PC-3 (cell line): Measurements from ENCODE around the gene TCF7L1. TPM values are rescaled to one million over a fixed set of nuclear protein-coding genes. Genes with fewer than 3 reads are reported as not detected.

Source experiments
- ATAC-seq: fragments of 200-7000 bp; cut with Tn5 transposase; 2 replicates; pipeline ENCODE4 v1.9.1; 2020; ENCODE audit warnings: mild to moderate bottlenecking, moderate library complexity
- BruUV-seq: library from RNA; stranded (reverse); fragments of 400-500 nt; replicated peaks from 2 replicates; lab custom pipeline; 2021; lab: Mats Ljungman, UMichigan
- CTCF ChIA-PET: fragments of 300-600 bp; sonication (Branson Sonifier 250); formaldehyde crosslinking; loops from one replicate; lab custom pipeline; 2022; ENCODE audit warnings: antibody characterized with exemption; lab: Charles Lee
- POLR2A ChIA-PET: fragments of 300-600 bp; sonication (Branson Sonifier 250); formaldehyde crosslinking; loops from one replicate; lab custom pipeline; 2022; ENCODE audit warnings: antibody characterized with exemption; ENCODE audit not compliant: unreplicated experiment; lab: Charles Lee
- DNase-seq: peaks from one replicate; pipeline ENCODE4 v3.0.0-alpha.2; 2015
- H2AFZ ChIP-seq: fragments of 300-600 bp; sonication (generic); 2 replicates; pipeline ENCODE4 v1.6.0; 2016; ENCODE audit warnings: antibody characterized with exemption, low read length
- H3F3A ChIP-seq: fragments of 300-600 bp; sonication (generic); one replicate; pipeline ENCODE4 v1.6.0; 2017; ENCODE audit warnings: antibody characterized with exemption, low read length, control low read depth, mild to moderate bottlenecking; ENCODE audit not compliant: unreplicated experiment
- H3K27ac ChIP-seq: fragments of 300-600 bp; sonication (generic); 2 replicates; pipeline ENCODE4 v1.5.1; 2016; ENCODE audit warnings: mild to moderate bottlenecking, low read length
- H3K27me3 ChIP-seq: fragments of 300-600 bp; sonication (generic); 2 replicates; pipeline ENCODE4 v1.6.1; 2016; ENCODE audit warnings: low read length, mixed read lengths
- H3K36me3 ChIP-seq: fragments of 300-600 bp; sonication (generic); 2 replicates; pipeline ENCODE4 v1.6.1; 2016; ENCODE audit warnings: low read depth, mixed run types, low read length, mixed read lengths
- H3K4me1 ChIP-seq: fragments of 300-600 bp; sonication (generic); 2 replicates; pipeline ENCODE4 v1.5.1; 2016; ENCODE audit warnings: low read length; ENCODE audit not compliant: insufficient read depth
- H3K4me2 ChIP-seq: fragments of 300-600 bp; sonication (generic); 2 replicates; pipeline ENCODE4 v1.6.0; 2016; ENCODE audit warnings: low read length
- H3K4me3 ChIP-seq: fragments of 300-600 bp; sonication (generic); 2 replicates; pipeline ENCODE4 v1.5.1; 2016; ENCODE audit warnings: mild to moderate bottlenecking, low read length, mixed read lengths
- H3K79me2 ChIP-seq: fragments of 300-600 bp; sonication (generic); 2 replicates; pipeline ENCODE4 v1.6.1; 2017; ENCODE audit warnings: low read length, mixed read lengths
- H3K9ac ChIP-seq: fragments of 300-600 bp; sonication (generic); 2 replicates; pipeline ENCODE4 v1.6.0; 2016; ENCODE audit warnings: mild to moderate bottlenecking, low read length
- H3K9me2 ChIP-seq: fragments of 300-600 bp; sonication (generic); replicated peaks from 2 replicates; pipeline ENCODE4 v1.6.1; 2016; ENCODE audit warnings: mixed run types, low read length, mixed read lengths
- H3K9me3 ChIP-seq: fragments of 300-600 bp; sonication (generic); 2 replicates; pipeline ENCODE4 v1.6.1; 2016; ENCODE audit warnings: low read length, mixed read lengths
- H4K20me1 ChIP-seq: fragments of 300-600 bp; sonication (generic); 2 replicates; pipeline ENCODE4 v1.6.1; 2016; ENCODE audit warnings: low read length, mixed read lengths
- EZH2 ChIP-seq: fragments of 300-600 bp; sonication (generic); IDR thresholded peaks from one replicate; pipeline ENCODE4 v1.6.1; 2017; ENCODE audit warnings: antibody characterized with exemption, mild to moderate bottlenecking, low read length; ENCODE audit not compliant: unreplicated experiment
- EZH2phosphoT487 ChIP-seq: fragments of 300-600 bp; sonication (generic); IDR thresholded peaks from 2 replicates; pipeline ENCODE4 v1.6.1; 2018; ENCODE audit warnings: mild to moderate bottlenecking, antibody characterized with exemption, low read length, borderline replicate concordance
- intact Hi-C: fragments of 100-400 bp; cut with micrococcal nuclease; formaldehyde crosslinking; loops from 2 replicates; pipeline ENCODE4 v1.9.0; 2023
- total RNA-seq: library from RNA; depleted of rRNA; stranded (reverse); fragments of >200 nt; gene quantifications from 2 replicates; pipeline ENCODE4 v1.2.3, GENCODE V29; 2014
- TF ChIP-seq, protein P1 (sequence below): fragments of 300-600 bp; sonication (generic); conservative IDR thresholded peaks from 2 replicates; pipeline ENCODE4 v1.5.1; 2017; ENCODE audit warnings: antibody characterized with exemption, low read depth, mild to moderate bottlenecking, low read length

Gene TCF7L1
- total RNA-seq, 1 experiment from 2014 or later: 1.8 TPM

GRCh38 chr2:85334928-85335327, 201.7 kb downstream of the TCF7L1 start:
- no peak for DNase-seq
- no peaks in the 10 kb centered on the region for H3K79me2 ChIP-seq
- H3K27ac ChIP-seq: no peak overlapping the region
- H3K9me2 ChIP-seq: no peaks in the 10 kb centered on the region
- no peaks in the 10 kb centered on the region for H3K9me3 ChIP-seq
- ChIA-PET POLR2A (no interaction called here), CTCF (no interaction called here)
- no peak overlapping the region for H3K4me3 ChIP-seq
- no peaks in the 10 kb centered on the region for H4K20me1 ChIP-seq
- H3K9ac ChIP-seq: no peak overlapping the region
- intact Hi-C loops: no loop called here
- no peaks in the 10 kb centered on the region for H3K27me3 ChIP-seq
- BruUV-seq: no TSS peak
- H3K4me1 ChIP-seq: no peaks in the 10 kb centered on the region
- no peaks in the 10 kb centered on the region for H3K36me3 ChIP-seq
- no peak overlapping the region for H2AFZ ChIP-seq
- ATAC-seq: no peak
- no peaks in the 10 kb centered on the region for H3F3A ChIP-seq
- TF ChIP-seq, protein P1, sequence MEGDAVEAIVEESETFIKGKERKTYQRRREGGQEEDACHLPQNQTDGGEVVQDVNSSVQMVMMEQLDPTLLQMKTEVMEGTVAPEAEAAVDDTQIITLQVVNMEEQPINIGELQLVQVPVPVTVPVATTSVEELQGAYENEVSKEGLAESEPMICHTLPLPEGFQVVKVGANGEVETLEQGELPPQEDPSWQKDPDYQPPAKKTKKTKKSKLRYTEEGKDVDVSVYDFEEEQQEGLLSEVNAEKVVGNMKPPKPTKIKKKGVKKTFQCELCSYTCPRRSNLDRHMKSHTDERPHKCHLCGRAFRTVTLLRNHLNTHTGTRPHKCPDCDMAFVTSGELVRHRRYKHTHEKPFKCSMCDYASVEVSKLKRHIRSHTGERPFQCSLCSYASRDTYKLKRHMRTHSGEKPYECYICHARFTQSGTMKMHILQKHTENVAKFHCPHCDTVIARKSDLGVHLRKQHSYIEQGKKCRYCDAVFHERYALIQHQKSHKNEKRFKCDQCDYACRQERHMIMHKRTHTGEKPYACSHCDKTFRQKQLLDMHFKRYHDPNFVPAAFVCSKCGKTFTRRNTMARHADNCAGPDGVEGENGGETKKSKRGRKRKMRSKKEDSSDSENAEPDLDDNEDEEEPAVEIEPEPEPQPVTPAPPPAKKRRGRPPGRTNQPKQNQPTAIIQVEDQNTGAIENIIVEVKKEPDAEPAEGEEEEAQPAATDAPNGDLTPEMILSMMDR: no peak
- no peak for TF ChIP-seq EZH2
- H3K4me2 ChIP-seq: no peak overlapping the region

DNA sequence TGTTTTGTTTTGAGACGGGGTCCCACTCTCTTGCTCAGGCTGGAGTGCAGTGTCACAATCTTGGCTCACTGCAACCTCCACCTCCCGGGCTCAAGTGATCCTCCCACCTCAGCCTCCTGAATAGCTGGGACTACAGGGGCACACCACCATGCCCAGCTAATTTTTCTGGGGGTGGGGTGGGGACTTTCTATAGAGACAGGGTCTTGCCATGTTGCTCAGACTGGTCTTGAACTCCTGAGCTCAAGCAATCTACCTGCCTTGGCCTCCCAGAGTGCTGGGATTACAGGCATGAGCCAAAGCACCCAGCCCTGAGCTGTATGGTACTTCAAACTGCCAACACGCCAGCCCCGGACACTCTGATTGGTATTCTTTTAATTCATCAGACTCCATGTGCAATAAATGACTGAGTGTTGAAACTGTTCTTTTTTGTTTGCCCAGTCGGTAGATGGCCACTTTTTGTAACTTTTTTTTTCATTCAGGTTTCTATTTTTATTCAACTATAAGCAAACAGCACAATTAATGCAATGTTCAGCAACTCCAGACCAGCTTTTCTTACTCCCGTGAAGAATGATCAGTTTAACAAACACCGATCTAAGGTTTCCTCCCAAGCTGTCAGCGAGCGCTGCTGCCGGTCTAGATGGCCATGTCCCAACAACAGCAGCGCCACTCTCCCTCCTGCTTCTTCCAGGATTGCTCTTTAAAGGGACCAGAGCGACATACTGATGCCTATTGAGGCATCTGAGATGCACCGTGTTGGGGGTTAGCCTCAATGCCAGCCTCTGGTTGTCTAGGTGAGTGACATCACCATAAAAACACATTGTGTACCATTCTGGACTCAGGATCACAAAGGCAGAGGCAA, 207.1 kb downstream of the TCF7L1 start:
- no peaks in the 10 kb centered on the region for H3F3A ChIP-seq
- intact Hi-C loops: no loop called here
- H2AFZ ChIP-seq: no peak overlapping the region
- TF ChIP-seq EZH2phosphoT487 (no peak), EZH2 (no peak)
- TF ChIP-seq, protein P1: no peak
- no peaks in the 10 kb centered on the region; the same call in 1 of the 2 replicates for H3K4me1 ChIP-seq
- H3K4me2 ChIP-seq: peak overlapping the region; percentile 55
- H3K36me3 ChIP-seq: peaks cover 4% of the 10 kb centered on the region
- no peak overlapping the region for H3K27ac ChIP-seq
- no peaks in the 10 kb centered on the region for H4K20me1 ChIP-seq
- POLR2A ChIA-PET: no interaction called here
- BruUV-seq: no TSS peak
- no peaks in the 10 kb centered on the region for H3K27me3 ChIP-seq
- H3K9ac ChIP-seq: no peak overlapping the region
- H3K9me2 ChIP-seq: no peaks in the 10 kb centered on the region
- H3K9me3 ChIP-seq: no peaks in the 10 kb centered on the region
- DNase-seq (no peak), ATAC-seq (peak; percentile 76)
- CTCF ChIA-PET: no interaction called here
- H3K79me2 ChIP-seq: no peaks in the 10 kb centered on the region
- H3K4me3 ChIP-seq: no peak overlapping the region
